ENCODE results near the gene CFAP251. TPM values are rescaled to one million over a fixed set of nuclear protein-coding genes. Genes with fewer than 3 reads are reported as not detected.

CFAP251 gene
- polyA plus RNA-seq, 1 donor (not counting 4 experiments of a cell fraction or from before 2014, with no cell fraction given), result 74.2 TPM

- dilution Hi-C loops (cut with MboI; ENCODE audit: extremely low pct_ligation_motif_present, low sequenced_read_pairs), result no loop called here
- FAIRE-seq (no peak), DNase-seq (ENCODE audit: low read depth, low spot score) (no peak)
- Histone ChIP-seq H3K4me3 (ENCODE audit: control insufficient read depth in 2 of 3, extremely low read depth in 1 of 3, insufficient read depth in 2 of 3, low read depth in 1 of 3, low read length in 3 of 3) (no peak overlapping the region), H3K9me3 (ENCODE audit: control insufficient read depth, low read depth, low read length) (no peaks in the 10 kb centered on the region), H3K9me1 (ENCODE audit: control insufficient read depth, extremely low read depth, insufficient read depth, low read length) (no peaks in the 10 kb centered on the region), H3K36me3 (ENCODE audit: control insufficient read depth in 2 of 2, extremely low read depth in 1 of 2, insufficient read depth in 2 of 2, low read length in 2 of 2) (peaks cover 11 to 25% of the 10 kb centered on the region in 2 experiments), H3K27ac (ENCODE audit: control insufficient read depth, insufficient read depth, low read length) (no peak overlapping the region), H3K9ac (ENCODE audit: control insufficient read depth, extremely low read depth, insufficient read depth, low read length) (no peak overlapping the region), H3K4me1 (ENCODE audit: control insufficient read depth, extremely low read depth, insufficient read depth, low read length) (no peaks in the 10 kb centered on the region), H3K79me2 (ENCODE audit: control insufficient read depth, insufficient read depth, low read length) (no peaks in the 10 kb centered on the region), H3K4me2 (ENCODE audit: control insufficient read depth, extremely low read depth, insufficient read depth, low read depth, low read length) (no peak overlapping the region), H4K20me1 (ENCODE audit: control insufficient read depth, extremely low read depth, insufficient read depth, low read length) (no peaks in the 10 kb centered on the region), H3K27me3 (ENCODE audit: control insufficient read depth, extremely low read depth, insufficient read depth, low read length) (no peaks in the 10 kb centered on the region), H2AFZ (ENCODE audit: control insufficient read depth, low read length) (no peak overlapping the region)
- TF ChIP-seq EZH2 (IDR thresholded peaks at IDR 0.05; ENCODE audit: low read length), result no peak
- TF ChIP-seq CTCF (optimal IDR thresholded peaks at IDR 0.05 in 1 of 3, IDR thresholded peaks at IDR 0.05 in 1 of 3, conservative IDR thresholded peaks at IDR 0.05 in 1 of 3; ENCODE audit: extremely low read depth in 1 of 3, insufficient read depth in 2 of 3, low read length in 3 of 3), result no peak
Observed at GRCh38 chr12:122048151-122048550, 129.8 kb downstream of the CFAP251 start.

GRCh38 chr12:122049827-122050226 is 131.4 kb downstream of the CFAP251 start:
- Histone ChIP-seq H3K36me3 (ENCODE audit: control insufficient read depth in 2 of 2, extremely low read depth in 1 of 2, insufficient read depth in 2 of 2, low read length in 2 of 2) (peaks cover 10 to 19% of the 10 kb centered on the region in 2 experiments), H3K9ac (ENCODE audit: control insufficient read depth, extremely low read depth, insufficient read depth, low read length) (no peak overlapping the region), H3K27me3 (ENCODE audit: control insufficient read depth, extremely low read depth, insufficient read depth, low read length) (no peaks in the 10 kb centered on the region), H3K9me1 (ENCODE audit: control insufficient read depth, extremely low read depth, insufficient read depth, low read length) (no peaks in the 10 kb centered on the region), H2AFZ (ENCODE audit: control insufficient read depth, low read length) (no peak overlapping the region), H4K20me1 (ENCODE audit: control insufficient read depth, extremely low read depth, insufficient read depth, low read length) (peaks cover 4% of the 10 kb centered on the region), H3K9me3 (ENCODE audit: control insufficient read depth, low read depth, low read length) (no peaks in the 10 kb centered on the region), H3K27ac (ENCODE audit: control insufficient read depth, insufficient read depth, low read length) (no peak overlapping the region), H3K79me2 (ENCODE audit: control insufficient read depth, insufficient read depth, low read length) (no peaks in the 10 kb centered on the region), H3K4me3 (ENCODE audit: control insufficient read depth in 2 of 3, extremely low read depth in 1 of 3, insufficient read depth in 2 of 3, low read depth in 1 of 3, low read length in 3 of 3) (no peak overlapping the region), H3K4me2 (ENCODE audit: control insufficient read depth, extremely low read depth, insufficient read depth, low read depth, low read length) (no peak overlapping the region), H3K4me1 (ENCODE audit: control insufficient read depth, extremely low read depth, insufficient read depth, low read length) (no peaks in the 10 kb centered on the region)
- no peak for DNase-seq (ENCODE audit: low read depth, low spot score)
- FAIRE-seq, result no peak
- dilution Hi-C loops (cut with MboI; ENCODE audit: extremely low pct_ligation_motif_present, low sequenced_read_pairs), result no loop called here
- TF ChIP-seq CTCF (optimal IDR thresholded peaks at IDR 0.05 in 1 of 3, IDR thresholded peaks at IDR 0.05 in 1 of 3, conservative IDR thresholded peaks at IDR 0.05 in 1 of 3; ENCODE audit: extremely low read depth in 1 of 3, insufficient read depth in 2 of 3, low read length in 3 of 3) (no peak), EZH2 (IDR thresholded peaks at IDR 0.05; ENCODE audit: low read length) (no peak)
